Hematopoietic multipotent progenitor cell (in vitro differentiated cells): ENCODE measurements around the gene C2orf74. TPM values are rescaled to one million over a fixed set of nuclear protein-coding genes. Genes with fewer than 3 reads are reported as not detected.
"Not testable (repeated sequence)": the region's sequence is repeated elsewhere in the genome, so short reads cannot be mapped to it uniquely, and the experiment has no call there.

ENCODE experiments used
- DNase-seq, 3 donors: peaks; one replicate each; pipeline ENCODE4 v3.0.0-alpha.2; 2011 to 2015; ENCODE audit warnings: low read depth in 2 of 3, low spot score in 2 of 3
- total RNA-seq: library from RNA; depleted of rRNA; stranded (reverse); fragments of >200 nt; gene quantifications from one replicate; pipeline ENCODE4 v1.2.3, GENCODE V29; 2012

The C2orf74 gene
- 4.8 TPM for total RNA-seq

DNA sequence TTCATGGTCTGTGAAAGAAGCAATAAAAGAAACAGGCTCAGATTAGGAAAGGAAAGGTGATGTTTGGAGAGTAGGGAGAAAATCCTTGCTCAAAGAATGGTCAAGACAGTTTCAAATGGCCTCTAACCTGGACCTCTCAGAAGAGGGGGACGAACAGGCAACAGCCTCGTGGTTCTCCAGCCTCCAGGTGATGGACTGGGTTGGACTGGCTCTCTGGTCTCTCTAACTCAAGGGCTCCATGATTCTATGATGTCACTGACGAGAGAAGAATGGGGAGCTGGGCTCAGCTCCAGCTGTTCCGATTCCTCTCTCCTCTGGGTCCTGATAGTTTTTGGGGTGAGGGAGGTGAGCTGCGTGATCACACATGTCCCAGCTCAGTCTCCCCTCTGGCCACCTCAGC lies at the start of gene C2orf74:
Gene C2orf74, plus strand, starts transcription at position 301 of the 400 bp plus-strand sequence. CDS start 327 bp downstream, outside the sequence.
- no peak for DNase-seq

DNA sequence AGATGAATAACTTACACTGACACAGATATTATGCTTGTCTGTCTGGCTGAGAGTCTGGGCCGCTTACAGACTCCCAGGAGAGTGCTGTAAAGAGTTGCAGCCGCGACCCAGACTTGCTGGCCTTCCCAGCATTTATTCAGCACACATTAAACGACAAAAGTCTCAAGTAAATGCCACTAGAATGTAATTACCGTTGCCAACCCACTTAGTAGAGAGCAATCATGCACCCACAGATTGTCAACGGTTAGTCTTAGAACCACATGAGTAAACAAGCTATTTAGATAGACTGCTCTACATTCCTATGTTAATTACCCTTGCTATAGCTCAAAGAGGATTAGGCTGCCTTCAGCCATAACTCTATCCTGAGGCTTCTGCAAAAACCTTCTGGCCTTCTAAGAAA lies 47.8 kb upstream of the C2orf74 start:
- no peak for DNase-seq

DNA sequence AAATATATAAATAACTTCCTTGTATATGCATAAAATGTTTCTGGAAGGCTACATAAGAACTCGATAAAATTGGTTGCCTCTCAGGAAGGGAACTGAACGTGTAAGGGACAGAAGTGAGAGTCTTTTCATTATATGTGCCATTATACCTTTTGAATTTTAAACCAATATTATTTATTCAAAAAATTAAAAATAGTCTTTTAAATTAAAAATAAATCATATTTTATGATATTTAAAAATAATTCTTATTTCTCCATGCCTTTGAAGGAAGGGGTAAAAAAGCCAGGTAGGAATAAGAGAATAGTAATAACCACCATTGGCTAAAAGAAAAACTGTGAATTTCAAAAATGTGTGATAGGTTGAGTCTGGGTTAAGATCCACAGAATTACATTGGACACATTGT lies 45.7 kb upstream of the C2orf74 start:
- DNase-seq = no peak

DNA sequence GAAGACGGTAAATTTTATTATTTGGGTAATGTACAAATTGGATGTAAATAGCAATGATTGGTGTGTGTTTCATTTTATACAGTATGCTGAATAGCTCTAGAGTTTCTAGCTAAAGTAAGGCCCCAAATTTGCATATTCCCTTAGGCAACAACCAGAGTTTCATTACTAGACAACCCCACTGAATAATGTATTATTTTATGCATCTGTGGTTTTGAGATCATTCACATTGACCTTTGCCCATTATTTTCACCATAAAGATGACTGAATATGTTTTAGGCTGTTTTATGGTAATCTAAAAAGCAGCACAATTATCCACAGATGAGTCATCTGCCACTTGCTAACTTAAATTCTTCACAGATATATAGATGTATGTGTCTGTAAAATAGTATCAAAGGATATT lies 44.5 kb upstream of the C2orf74 start:
- DNase-seq = no peak

DNA sequence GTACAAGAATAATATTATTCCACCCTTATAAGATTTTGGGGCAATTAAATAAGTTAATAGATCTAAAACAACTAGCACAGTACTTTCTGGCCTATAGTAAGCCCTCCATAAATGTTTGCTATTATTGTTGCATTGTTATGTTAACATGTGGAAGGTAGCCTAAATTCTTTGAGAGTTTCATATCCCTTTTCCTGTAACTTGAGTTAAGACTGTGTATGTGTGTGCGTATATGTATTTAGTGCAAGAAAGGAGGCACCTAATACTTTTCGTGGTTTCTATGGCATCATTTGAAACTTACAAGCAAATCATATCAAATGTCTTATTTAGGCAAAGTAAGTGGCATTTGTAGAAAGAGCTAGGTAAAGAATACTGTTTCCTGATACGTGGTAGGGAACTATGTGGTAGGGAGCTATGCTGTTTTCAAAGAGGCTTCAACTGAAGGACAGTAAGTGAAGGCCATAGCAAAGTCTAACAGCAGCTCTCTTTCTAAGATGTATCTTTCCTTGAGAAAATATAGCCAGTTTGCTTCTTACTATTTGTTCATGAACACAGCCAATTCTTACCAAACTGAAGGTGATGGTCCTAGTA lies 36.8 kb upstream of the C2orf74 start:
- no peak for DNase-seq

DNA sequence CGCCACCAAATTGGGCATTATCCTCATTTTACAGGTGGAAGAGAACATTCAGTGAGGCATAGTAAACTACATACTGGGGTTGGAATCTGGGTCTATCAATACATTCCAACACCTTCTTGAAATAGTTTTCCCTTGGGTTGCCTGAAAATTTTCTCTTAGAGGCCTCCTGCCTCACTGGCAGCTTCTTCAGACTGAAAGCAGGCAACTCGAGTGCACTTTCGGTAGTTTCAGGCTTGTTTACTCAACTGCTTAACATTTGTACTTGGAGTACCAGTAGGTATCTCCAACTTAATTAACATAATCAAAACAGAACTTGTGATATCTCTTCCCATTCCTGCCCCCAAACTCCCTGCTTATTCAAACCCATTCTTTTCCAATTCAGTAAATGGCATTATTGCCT lies 36.2 kb upstream of the C2orf74 start:
- DNase-seq = no peak

DNA sequence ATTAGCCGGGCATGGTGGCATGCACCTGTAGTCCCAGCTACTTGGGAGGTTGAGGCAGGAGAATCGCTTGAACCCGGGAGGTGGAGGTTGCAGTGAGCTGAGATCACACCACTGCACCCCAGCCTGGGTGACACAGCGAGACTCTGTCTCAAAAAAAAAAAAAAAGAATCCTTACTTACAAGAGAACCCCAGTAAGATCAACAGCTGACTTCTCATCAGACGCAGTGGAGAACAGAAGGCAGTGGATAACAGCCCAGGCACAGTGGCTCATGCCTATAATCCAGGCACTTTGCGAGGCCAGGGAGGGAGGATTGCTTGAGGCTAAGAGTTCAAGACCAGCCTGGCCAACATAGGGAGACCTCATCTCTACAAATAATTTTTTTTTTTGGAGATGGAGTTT lies 33.9 kb upstream of the C2orf74 start:
- DNase-seq = not testable (repeated sequence)

DNA sequence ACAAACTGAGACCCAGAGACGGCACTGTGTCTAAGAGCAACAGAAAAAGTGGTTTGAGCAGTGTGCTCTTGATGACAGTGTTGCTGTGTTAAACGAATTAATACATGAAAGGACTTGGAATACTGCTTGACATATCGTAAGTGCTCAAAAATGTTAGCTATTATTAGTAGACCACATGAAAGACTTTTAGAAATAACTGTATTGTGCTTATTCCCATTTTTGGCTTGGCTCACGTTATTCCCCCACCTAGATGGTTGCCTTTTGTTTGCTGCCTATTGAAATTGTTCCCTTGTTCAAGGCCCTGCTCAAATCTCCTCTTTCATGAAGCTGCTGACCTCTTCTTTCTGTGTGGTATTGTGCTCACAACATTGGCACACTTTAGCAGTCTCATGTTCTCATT lies 27.8 kb upstream of the C2orf74 start:
- no peak for DNase-seq

DNA sequence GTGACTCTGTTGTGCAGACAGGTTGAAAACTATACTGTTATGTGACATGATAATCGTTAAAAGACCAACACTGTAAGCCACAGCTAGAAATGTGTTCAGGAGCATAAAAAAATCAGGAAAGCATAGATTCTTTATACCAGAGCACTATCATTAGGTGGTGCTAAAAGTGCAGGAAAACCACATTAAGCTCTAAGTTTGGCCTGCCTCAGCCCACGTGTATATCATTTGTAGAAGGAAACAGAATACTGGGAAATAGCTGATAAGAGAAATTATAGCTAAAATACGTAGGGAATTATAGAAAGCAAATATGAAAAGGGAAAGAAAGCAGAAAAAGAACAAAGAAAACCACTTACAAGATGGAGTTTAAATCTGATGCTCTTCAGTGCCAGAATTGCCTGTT lies 26.5 kb upstream of the C2orf74 start:
- peak in 2 of 3 donors; percentile 41 to 50 for DNase-seq

DNA sequence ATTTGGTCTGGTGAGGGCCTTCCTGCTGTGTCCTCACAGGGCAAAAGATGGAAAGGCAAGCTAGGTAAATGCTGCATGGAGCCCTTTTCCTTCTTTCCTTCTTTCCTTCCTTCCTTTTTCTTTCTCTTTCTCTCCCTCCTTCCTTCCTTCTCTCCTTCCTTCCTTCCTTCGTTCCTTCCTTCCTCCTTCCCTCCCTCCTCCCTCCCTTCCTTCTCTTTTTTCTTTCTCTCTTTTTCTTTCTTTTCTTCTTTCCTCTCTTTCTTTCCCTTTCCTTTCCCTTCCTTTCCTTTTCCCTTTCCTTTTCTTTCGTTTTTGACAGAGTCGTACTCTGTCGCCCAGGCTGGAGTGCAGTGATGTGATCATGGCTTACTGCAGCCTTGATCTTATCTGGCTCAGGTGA lies 23.1 kb upstream of the C2orf74 start:
- no peak for DNase-seq

DNA sequence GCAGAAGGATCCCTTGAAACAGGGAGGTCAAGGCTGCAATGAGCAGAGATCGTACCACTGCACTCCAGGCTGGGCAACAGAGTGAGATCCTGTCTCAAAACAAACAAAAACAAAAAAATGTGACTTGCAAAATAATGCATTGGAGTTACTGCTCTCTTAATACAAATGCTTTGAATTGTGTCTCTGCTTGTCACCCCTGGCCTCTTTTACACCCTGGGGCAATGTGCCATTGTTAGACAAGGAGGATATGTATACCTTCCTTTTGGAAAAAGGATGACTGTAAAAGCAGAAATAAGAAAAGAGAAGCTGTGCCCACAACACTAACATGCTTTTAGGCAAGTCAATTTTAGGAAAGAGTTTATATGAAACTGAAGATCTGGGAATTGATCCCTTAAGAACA lies 20.8 kb upstream of the C2orf74 start:
- DNase-seq = no peak

DNA sequence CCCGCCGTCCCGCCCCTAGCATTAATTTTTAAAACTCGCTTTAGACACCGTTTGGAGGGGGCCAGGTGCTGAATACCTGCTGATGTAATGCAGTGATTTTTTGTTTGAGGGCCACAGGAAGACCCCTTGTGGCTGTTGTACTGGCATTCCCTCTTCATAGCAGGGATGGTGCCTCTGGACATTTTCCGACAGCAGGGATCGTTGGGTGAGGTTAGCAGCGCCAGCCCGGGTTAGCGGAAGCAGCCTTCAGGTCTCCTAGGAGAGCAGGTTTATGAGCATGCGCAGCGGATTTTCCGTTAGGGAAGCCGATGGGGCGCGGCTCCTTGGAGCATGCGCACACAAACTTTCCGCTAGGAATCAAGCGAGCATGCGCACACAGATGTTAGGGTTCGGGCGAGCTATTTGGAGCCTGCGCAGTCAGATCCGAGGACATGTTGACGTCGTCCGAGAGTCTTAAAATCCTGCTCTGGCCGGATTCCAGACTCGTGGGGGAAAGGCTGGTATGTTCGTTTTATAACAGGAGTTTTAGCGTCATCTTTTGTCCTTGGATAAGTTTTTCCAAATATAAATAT lies 17.2 kb upstream of the C2orf74 start:
- peak; percentile 90 to 98 (median 96) for DNase-seq

DNA sequence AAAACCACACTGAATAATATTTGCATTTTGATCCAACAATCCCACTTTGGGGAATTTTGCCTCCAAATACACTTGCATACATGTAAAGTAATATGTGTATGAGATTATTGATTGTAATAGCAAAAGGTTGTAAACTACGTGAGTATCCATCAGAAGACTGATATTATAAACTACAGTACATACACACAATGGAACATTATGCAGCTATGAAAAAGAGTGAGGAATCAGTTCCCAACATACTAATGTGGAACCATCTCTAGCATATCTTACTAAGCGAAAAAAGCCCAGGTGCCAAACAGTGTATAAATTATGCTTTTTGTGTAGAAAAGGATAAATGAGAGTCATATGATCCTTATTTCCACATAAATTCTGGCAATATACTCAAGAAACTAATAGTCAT lies 16.0 kb upstream of the C2orf74 start:
- DNase-seq = no peak

DNA sequence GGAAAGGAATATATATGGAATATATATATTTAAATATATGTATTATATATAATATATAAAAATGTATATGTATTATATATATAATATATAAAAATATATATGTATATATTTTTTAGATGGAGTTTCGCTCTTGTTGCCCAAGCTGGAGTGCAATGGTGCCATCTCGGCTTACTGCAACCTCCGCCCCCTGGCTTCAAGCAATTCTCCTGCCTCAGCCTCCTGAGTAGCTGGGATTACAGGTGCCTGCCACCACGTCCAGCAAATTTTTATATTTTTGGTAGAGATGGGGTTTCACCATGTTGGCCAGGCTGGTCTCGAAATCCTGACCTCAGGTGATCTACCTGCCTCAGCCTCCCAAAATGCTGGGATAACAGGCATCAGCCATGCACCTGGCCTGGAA lies 13.9 kb upstream of the C2orf74 start:
- not testable (repeated sequence) for DNase-seq

DNA sequence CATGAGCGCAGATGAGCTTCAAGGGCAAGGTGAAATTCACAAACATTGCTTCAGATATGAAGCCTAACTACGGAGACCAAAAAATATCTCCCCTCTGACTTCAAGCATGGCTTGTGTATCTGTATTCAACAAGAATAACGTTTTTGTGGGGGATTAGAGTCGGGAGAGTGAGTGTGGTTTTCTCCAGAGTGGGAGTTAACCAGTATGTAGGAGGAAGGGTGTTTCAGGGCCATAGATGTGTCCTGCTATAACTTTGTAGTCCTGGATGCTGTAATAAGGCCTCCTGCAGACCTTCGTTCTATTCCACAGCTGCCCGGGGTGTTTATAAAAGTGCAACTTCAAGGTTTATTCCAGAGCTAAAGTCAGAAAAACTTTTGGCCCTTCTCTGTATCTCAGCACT lies 12.9 kb upstream of the C2orf74 start:
- no peak for DNase-seq

DNA sequence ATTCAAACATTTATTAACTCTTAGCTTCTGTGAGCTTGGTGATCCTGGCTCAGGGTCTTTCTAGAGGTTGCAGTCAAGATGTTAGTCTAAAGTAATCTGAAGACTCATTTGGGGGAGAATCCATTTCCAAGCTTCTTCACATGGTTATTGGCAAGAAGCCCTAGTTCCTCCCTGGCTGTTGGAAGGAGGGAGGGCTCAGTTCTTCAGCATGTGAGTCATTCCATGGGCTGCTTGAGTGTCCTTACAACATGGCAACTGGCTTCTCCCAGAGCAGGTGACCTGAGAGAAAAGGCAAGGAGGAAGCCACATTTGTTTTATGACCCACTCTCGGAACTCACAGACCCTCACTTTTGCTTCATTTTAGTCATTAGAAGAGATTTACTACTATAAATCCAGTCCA lies 10.6 kb upstream of the C2orf74 start:
- DNase-seq = no peak

DNA sequence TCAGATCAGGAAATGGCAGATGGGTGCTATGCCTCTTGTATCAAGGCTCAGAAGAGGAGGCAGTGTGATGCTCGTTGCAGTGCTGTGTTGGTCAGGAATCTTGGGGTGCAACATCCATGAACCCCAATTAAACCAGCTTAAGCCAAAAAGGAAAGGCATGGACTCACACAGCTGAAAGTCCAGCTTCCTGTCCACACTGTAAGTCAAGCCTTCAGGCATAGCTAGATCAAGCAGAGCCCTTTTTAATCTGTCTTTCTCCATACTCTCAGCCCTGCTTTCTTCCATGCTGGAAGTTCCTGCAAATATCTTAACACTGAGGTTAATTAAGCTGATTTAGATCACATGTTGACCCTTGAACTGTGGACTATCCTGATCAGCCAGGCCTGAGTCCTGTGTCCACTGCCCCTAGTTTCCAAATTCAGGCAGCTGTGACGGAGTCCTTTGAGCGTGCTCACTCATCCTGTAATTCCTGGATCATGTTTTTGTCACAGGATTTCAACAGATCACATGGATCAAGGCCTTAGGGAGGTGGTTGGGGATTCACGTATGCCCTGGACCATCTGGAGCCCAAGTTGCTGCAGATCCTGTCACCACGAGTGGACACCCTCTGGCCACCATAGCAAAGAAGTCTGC lies 4.5 kb upstream of the C2orf74 start:
- no peak for DNase-seq

DNA sequence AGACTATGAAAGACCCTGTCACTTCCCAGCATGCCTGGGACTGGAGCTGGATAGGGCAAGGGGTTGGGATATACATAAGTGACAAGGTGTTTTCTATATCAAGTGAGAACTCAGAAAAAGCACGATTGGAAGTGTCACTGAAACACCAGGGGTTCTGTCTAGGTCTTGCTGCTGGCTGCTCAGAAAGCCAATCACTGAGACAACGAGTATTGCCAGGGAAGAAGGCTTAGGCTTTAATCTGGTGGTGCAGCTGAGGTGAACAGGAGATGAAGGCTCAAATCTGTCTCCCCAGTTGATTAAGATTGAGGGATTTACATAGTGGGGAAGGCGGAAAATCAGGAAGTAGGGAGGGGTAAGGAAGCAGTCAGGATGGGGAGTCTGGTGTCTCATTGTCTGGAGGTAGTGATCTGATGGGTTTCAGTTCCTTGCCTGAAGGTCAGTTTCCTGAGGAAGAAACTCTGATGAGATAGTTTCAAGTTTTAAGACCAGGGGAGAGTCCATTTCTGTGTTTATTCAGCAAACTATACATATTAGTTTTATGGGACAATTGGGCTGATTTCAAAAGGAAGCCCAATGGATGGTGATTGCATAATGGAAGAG lies 3.5 kb upstream of the C2orf74 start:
- DNase-seq = no peak

DNA sequence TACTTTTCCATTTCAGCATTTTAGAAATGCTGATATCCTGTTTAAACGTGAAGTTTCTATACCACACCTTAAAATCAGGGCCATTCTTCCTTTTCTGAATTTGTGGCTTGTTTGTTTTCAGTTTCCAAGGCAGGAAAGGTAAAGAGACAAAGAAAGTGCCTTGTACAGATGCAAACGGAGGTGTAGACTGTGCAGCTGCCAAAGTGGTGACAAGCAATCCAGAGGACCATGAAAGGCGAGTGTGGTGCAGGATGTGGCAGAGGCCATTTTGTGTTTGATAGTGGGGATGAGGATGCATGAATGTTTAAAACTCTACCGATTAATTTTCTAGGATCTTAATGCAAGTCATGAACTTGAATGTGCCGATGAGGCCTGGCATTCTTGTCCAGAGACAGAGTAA lies 733 bp downstream of the C2orf74 start:
- DNase-seq = no peak

DNA sequence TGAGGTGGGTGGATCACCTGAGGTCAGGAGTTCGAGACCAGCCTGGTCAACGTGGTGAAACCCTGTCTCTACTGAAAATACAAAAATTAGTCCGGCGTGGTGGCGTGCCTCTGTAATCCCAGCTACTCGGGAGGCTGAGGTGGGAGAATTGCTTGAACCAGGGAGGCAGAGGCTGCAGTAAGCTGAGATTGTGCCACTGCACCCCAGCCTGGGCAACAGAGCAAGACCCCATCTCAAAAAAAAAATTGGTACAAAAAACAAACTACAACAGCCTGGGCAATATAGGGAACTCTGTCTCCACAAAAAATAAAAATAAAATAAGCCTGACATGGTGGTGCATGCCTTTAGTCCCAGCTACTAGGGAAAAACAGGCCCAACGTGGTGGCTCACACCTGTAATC lies 3.1 kb downstream of the C2orf74 start:
- not testable (repeated sequence) for DNase-seq

DNA sequence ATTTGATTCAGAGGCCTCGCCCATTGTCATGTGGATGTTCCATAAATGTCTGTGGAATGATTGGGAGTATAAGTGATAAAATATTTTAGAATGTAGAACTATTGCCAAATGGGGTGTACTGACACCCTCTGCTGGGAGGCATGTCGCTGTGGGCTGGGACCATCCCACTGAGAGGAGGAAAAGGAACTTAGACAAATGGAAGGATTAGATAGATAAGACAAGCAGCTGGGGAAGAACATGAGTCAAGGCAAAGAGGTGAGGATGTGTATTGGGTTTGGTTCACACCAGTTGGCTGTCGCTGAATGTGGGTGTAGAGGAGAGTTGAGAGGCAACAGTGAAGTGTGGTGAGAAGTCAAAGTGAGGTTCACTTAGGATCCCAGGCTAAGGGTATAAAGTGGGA lies 4.0 kb downstream of the C2orf74 start:
- no peak for DNase-seq

DNA sequence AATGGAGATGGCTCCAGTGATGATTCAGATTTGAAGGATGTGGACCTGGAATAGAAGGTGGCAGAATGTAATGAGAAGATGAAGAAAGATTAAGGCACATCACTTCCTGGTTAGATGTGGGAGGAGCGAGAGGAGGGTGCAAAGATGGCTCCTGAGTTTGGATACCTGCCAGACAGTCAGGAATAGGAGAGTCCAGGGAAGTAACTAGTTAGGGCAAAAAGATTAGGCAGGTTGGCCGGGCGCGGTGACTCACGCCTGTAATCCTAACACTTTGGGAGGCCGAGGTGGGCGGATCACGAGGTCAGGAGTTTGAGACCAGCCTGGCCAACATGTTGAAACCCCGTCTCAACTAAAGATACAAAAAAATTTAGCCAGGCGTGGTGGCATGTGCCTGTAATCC lies 5.6 kb downstream of the C2orf74 start:
- DNase-seq = no peak
